ENCODE measurements around the gene ZNF3.

Gene ZNF3

DNA sequence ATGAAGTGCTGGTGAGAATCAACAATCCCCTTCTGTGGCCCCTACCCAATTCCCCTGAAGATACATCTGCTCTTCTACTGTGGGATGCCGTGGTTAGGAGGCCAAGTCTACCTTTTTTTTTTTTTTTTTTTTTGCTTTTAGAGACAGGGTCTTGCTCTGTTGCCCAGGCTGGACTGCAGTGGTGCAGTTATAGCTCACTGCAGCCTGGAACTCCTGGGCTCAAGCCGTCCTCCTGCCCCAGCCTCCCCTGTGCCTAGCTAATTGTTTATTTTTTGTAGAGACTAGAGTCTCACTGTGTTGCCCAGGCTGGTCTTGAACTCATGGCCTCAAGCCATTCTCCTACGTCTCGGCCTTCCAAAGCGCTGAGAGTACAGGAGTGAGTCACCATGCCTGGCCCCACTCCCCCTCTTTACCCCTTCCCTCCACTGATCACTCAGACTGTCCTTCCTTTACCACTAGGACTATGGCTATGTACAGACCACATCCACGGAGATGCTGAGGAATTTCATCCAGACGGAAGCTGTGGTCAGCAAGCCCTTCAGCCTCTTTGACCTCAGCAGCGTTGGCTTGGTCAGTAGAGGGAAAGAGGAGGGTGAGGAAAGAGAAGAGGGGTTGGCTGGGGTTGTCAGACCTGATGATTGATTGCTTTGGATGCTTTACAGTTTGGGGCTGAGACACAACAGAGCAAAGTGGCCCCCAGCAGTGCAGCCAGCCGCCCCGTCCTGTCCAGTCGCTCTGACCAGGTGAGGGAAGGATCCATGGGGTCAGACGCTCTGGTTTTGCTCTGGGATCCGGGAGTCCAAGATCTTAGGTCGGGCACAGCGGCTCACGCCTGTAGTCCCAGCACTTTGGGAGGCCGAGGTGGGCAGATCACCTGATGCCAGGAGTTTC is 21.7 kb upstream of the ZNF3 start:
- ATAC-seq (replicated peaks) (no peak), DNase-seq (no peak)
- Mint-ChIP-seq H3K9me3 (no peaks in the 10 kb centered on the region), H3K36me3 (ENCODE audit: insufficient read depth) (peaks cover 49% of the 10 kb centered on the region), H3K4me3 (peak overlapping the region; percentile 76 to 96), H3K27ac (peak overlapping the region; percentile 82 to 98), H3K27me3 (no peaks in the 10 kb centered on the region), H3K4me1 (ENCODE audit: low read depth in 2 of 2) (peaks cover 25 to 27% of the 10 kb centered on the region in 2 donors)

DNA sequence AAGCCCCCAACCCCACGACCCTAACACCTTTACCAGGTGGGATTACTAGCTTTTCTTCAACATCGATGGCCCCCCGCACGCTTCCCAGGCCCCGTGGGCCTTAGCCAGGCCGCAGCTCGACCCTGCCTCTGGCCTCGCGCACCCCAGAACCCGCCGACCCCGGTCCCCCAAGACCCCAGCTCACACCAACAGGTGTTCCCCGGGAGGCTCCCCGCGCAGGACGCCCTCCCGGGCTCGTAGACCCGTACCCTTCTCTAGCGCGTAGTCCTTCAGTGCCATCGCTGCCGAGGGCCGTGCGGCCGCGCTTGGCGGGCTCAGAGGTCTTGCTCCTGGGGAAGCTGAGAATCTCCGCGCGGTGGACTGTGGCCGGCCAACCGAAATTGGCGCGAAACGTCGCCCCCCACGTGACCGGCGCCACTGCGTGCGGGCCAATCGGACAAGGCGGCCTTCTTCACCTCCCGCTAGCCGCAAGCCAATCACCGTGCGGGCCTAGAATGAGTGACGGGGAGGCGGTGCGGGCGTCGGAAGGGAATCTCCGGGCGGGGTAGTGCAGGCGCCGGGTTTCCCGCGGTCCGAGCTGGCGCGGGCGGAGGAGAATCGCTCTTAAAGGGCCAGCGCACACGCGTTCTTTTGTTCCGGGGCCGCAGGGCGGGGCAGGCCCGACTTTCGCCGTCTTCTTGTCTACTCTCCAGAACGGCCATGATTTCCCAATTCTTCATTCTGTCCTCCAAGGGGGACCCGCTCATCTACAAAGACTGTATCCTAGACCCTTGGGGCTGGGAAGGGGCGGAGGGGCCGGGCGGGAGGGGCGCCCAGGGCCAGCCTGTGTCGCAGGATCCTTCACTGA is 19.7 kb upstream of the ZNF3 start, which contains the start of the genes AP4M1 and MCM7:
TSS of gene AP4M1 (plus strand) at position 628 of the 847 bp plus-strand sequence. CDS start at position 700, 72 bp downstream.
TSS of gene MCM7 (minus strand) at position 382 of the 847 bp plus-strand sequence. CDS start at position 279, 103 bp downstream.
- Mint-ChIP-seq H3K27me3 (no peaks in the 10 kb centered on the region), H3K27ac (peak within 1 kb of the TSS; percentile 98 to 99), H3K9me3 (no peaks in the 10 kb centered on the region), H3K4me3 (peak within 1 kb of the TSS; percentile 92 to 96), H3K36me3 (ENCODE audit: insufficient read depth) (peaks cover 68% of the 10 kb centered on the region), H3K4me1 (ENCODE audit: low read depth in 2 of 2) (peaks cover 29 to 30% of the 10 kb centered on the region in 2 donors)
- peak; percentile 91 to 93 (median 93) for DNase-seq
- peak; percentile 82 for ATAC-seq (replicated peaks)

DNA sequence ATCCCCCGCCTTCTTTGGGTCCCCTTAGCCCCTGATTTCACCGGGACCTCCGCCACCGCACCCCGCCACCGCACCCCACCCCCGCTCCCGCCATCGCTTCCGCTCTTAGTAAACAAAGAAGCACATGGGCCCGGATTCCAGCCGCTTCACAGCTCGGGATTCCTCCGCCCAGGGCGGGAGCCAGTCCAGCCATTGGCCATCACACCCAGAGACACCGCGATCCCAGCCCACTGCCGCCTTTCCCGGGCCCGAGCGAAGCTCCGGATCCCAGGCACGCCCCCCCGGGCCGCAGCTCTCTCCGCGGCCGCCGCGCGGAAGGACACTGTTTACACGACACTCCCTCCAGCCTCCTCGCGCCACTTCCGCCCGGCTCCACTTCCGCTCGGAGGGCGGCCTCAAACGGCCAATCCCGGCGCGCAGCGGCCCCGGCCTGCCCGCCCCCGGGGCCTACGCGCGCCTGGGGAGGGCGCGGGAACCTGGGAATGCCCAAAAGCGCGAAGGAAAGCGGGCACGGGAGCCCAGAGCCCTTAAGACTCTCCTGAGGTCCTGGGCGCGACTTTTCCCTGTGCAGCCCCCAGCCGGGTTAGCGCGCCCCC is 19.0 kb upstream of the ZNF3 start:
- Mint-ChIP-seq H3K4me3 (peak overlapping the region; percentile 92 to 96), H3K36me3 (ENCODE audit: insufficient read depth) (peaks cover 75% of the 10 kb centered on the region), H3K9me3 (no peaks in the 10 kb centered on the region), H3K4me1 (ENCODE audit: low read depth in 2 of 2) (peaks cover 30 to 32% of the 10 kb centered on the region in 2 donors), H3K27me3 (no peaks in the 10 kb centered on the region), H3K27ac (peak overlapping the region; percentile 98 to 99)
- ATAC-seq (replicated peaks) (peak; percentile 75), DNase-seq (peak; percentile 79 to 87 (median 84))

DNA sequence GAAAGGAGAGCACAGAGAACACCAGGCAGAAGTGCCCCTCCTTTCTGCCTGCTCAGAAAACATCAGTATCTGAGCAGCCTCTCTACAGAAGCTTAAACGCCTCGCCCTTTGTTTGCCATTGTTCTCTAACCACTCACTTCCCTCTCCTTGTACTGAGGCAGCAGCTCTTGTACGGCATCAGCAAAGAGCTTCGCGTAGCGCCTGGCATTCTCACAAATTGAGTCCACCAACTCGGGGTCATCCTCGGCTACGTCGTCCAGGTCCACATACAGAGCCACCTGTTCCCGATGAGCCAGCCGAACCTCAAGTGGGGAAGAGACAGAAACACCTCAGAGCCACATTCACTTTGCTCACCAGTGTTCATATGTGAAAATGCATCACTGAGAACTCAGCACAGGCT is 17.9 kb upstream of the ZNF3 start:
- H3K27ac Mint-ChIP-seq = peak overlapping the region; percentile 98 to 99
- H3K9me3 Mint-ChIP-seq = no peaks in the 10 kb centered on the region
- peak overlapping the region; percentile 92 to 96 for H3K4me3 Mint-ChIP-seq
- no peaks in the 10 kb centered on the region for H3K27me3 Mint-ChIP-seq
- ATAC-seq (replicated peaks) = no peak
- H3K4me1 Mint-ChIP-seq (ENCODE audit: low read depth in 2 of 2) = peaks cover 30 to 32% of the 10 kb centered on the region in 2 donors
- no peak for DNase-seq
- peaks cover 86% of the 10 kb centered on the region for H3K36me3 Mint-ChIP-seq (ENCODE audit: insufficient read depth)

DNA sequence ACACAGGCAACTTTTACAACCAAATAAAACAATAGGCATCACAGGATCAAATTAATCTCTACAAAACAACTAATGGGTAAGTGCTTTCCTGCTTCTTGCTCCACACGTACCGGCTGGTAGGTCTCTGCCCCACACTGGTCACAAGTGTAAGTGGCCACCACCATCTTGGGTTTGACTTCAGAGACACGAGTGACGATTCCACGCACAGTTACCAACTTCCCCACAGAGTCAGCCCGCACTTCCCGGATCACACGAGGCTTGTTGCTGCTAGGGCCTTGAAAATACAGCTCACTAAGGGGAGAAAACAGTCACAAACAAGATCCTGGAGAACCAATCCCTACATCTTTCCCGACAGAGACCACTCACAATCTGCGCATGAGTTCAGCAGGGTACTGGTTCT is 17.4 kb upstream of the ZNF3 start:
- Mint-ChIP-seq H3K9me3 (no peaks in the 10 kb centered on the region), H3K27me3 (no peaks in the 10 kb centered on the region), H3K4me3 (peak overlapping the region; percentile 92 to 96), H3K27ac (peak overlapping the region; percentile 98 to 99), H3K36me3 (ENCODE audit: insufficient read depth) (peaks cover 91% of the 10 kb centered on the region), H3K4me1 (ENCODE audit: low read depth in 2 of 2) (peaks cover 30 to 32% of the 10 kb centered on the region in 2 donors)
- DNase-seq (no peak), ATAC-seq (replicated peaks) (no peak)

DNA sequence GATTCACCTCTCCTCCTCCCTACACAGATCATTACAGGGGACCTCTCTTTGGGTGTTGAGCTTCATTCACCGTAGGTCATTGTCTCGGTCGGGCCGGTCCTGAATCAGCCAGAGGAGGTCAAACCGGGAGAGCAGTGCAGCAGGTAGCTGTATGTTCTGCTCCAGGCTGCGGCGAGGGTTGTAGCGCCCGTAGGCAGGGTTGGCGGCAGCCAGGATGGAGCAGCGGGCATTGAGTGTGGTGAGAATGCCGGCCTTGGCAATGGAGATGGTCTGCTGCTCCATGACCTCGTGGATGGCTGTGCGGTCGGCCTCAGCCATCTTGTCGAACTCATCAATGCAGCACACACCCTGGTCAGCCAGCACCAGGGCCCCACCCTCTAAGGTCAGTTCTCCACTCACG is 14.2 kb upstream of the ZNF3 start:
- Mint-ChIP-seq H3K36me3 (ENCODE audit: insufficient read depth) (peaks cover 100% of the 10 kb centered on the region), H3K4me3 (peak overlapping the region in 1 of 2 donors; percentile 51), H3K4me1 (ENCODE audit: low read depth in 2 of 2) (peaks cover 21 to 35% of the 10 kb centered on the region in 2 donors), H3K9me3 (no peaks in the 10 kb centered on the region), H3K27ac (peak overlapping the region in 1 of 2 donors; percentile 7), H3K27me3 (no peaks in the 10 kb centered on the region)
- DNase-seq (no peak), ATAC-seq (replicated peaks) (no peak)

DNA sequence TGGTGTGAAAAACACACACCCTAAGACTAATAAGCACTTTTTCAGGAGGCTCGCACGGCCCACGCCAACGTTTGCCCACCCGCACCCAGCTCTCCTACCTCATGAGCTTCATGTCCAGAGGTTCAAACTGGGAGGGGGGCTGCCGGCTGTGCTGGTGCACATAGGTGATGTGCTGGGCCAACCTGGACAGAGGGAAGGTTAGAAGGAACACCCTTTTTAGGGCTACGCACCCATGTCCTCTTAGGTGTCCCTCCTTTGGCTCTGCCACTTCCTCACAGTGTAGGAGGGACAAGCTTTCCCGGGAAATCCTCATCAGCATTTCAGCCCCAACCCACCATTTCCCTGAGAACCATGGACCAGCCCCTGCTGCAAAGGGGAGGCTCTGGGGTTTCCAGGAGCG is 13.8 kb upstream of the ZNF3 start:
- no peaks in the 10 kb centered on the region for H3K9me3 Mint-ChIP-seq
- H3K4me1 Mint-ChIP-seq (ENCODE audit: low read depth in 2 of 2) = peaks cover 23 to 34% of the 10 kb centered on the region in 2 donors
- H3K27me3 Mint-ChIP-seq = no peaks in the 10 kb centered on the region
- no peak overlapping the region for H3K27ac Mint-ChIP-seq
- peak overlapping the region in 1 of 2 donors; percentile 51 for H3K4me3 Mint-ChIP-seq
- DNase-seq (no peak), ATAC-seq (replicated peaks) (no peak)
- peaks cover 96% of the 10 kb centered on the region for H3K36me3 Mint-ChIP-seq (ENCODE audit: insufficient read depth)

DNA sequence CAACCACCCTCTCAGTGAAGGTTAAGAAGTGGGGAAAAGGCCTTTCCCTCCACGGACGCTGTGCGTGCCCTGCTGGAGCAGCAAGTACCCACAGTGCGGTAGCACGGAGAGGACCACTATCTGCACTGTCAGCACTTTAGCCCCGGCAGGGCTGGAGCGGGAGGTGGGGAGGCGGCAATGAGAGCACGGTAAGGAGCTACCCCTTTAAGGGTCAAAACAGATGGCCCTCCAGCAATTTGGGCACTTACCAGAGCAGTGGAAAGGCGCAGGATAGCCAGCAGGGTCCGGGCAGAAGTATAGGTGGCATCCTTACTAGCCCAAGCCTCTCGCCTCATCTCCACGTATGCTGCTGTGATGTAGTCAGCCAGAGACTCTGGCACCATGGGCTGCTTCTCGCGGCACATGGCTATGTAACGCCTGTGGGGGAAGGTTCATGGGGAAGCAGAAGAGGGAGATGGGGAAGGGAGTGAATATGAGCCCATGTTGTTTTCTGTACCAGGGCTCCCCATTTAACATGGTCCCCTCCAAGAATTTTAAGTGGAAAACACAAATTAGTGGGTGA is 12.5 kb upstream of the ZNF3 start:
- peak overlapping the region in 1 of 2 donors; percentile 75 for H3K27ac Mint-ChIP-seq
- H3K4me1 Mint-ChIP-seq (ENCODE audit: low read depth in 2 of 2) = peaks cover 21 to 32% of the 10 kb centered on the region in 2 donors
- no peaks in the 10 kb centered on the region for H3K9me3 Mint-ChIP-seq
- no peaks in the 10 kb centered on the region for H3K27me3 Mint-ChIP-seq
- H3K4me3 Mint-ChIP-seq = no peak overlapping the region
- peaks cover 89% of the 10 kb centered on the region for H3K36me3 Mint-ChIP-seq (ENCODE audit: insufficient read depth)
- no peak for DNase-seq
- ATAC-seq (replicated peaks) = no peak

DNA sequence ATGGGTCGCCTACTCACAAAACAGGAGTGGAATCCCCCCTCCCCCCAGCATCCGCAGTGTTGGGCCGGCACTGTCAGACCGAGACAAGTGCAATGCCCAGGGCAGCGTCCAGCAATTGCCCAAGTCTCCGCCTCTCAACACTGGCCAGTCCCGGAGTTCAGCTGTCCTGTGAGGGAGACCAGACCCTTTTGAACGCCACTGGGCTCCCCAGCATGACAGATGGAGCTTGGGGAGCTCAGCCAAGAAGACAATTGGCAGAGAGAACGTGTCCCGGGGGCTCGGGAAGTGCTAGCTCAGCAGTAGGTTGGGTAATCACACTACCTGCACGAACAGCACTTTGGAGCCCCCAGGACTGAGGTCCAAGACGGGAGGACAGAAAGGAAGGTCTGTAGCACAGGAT is 12.0 kb upstream of the ZNF3 start:
- Mint-ChIP-seq H3K9me3 (no peaks in the 10 kb centered on the region), H3K27ac (peak overlapping the region in 1 of 2 donors; percentile 75), H3K36me3 (ENCODE audit: insufficient read depth) (peaks cover 88% of the 10 kb centered on the region), H3K4me3 (no peak overlapping the region), H3K4me1 (ENCODE audit: low read depth in 2 of 2) (peaks cover 16 to 26% of the 10 kb centered on the region in 2 donors), H3K27me3 (no peaks in the 10 kb centered on the region)
- no peak for DNase-seq
- no peak for ATAC-seq (replicated peaks)

DNA sequence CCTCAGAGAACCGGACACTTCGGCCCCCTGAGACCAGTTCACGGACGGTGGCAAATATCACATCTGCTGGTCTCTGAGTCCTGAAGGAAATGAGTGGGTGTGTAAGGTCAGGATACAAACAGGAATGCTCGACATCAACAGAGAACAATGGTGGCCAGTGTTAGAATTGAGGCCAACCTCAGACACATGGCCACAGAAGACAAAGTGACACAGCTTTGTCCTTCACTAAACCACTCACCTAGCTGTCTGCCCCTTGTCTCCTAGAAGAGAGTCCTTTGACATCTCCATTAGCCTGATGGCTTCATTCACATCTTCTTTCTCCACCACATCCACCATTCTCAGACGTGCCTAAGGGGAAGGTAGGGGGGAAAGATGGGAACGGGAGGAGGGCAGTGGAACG is 11.5 kb upstream of the ZNF3 start:
- peaks cover 13 to 24% of the 10 kb centered on the region in 2 donors for H3K4me1 Mint-ChIP-seq (ENCODE audit: low read depth in 2 of 2)
- H3K27ac Mint-ChIP-seq = peak overlapping the region in 1 of 2 donors; percentile 75
- no peaks in the 10 kb centered on the region for H3K27me3 Mint-ChIP-seq
- H3K9me3 Mint-ChIP-seq = no peaks in the 10 kb centered on the region
- DNase-seq (no peak), ATAC-seq (replicated peaks) (no peak)
- no peak overlapping the region for H3K4me3 Mint-ChIP-seq
- H3K36me3 Mint-ChIP-seq (ENCODE audit: insufficient read depth) = peaks cover 87% of the 10 kb centered on the region

DNA sequence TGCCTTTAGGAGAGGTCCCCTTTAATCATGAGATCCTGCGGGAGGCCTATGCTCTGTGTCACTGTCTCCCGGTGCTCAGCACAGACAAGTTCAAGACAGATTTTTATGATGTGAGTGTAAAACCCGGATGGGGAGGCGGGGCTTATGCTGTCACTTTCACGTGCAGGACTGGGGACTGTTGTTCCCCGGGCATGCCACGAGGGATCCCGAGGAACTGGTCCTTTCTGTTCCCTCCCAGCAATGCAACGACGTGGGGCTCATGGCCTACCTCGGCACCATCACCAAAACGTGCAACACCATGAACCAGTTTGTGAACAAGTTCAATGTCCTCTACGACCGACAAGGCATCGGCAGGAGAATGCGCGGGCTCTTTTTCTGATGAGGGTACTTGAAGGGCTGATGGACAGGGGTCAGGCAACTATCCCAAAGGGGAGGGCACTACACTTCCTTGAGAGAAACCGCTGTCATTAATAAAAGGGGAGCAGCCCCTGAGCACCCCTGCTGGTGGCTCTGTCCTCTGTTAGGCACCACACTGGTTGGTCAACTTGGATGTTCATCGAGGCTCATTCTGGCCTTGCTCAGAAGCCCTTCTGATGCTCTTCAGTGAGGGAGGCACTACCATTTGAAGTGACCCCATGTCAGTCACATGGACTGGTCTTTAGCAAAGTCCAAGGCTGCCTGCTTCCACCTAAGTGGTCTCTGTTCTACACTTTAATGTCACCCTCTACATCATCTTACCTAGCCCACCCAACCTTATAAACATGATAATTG is 10.1 kb upstream of the ZNF3 start:
- H3K9me3 Mint-ChIP-seq = no peaks in the 10 kb centered on the region
- H3K27ac Mint-ChIP-seq = peak overlapping the region in 1 of 2 donors; percentile 55
- peaks cover 76% of the 10 kb centered on the region for H3K36me3 Mint-ChIP-seq (ENCODE audit: insufficient read depth)
- peaks cover 11 to 19% of the 10 kb centered on the region in 2 donors for H3K4me1 Mint-ChIP-seq (ENCODE audit: low read depth in 2 of 2)
- no peaks in the 10 kb centered on the region for H3K27me3 Mint-ChIP-seq
- ATAC-seq (replicated peaks) (no peak), DNase-seq (no peak)
- no peak overlapping the region for H3K4me3 Mint-ChIP-seq

Data from effector memory CD8-positive, alpha-beta T cell (primary cell).